Measurements from ENCODE around the gene WWTR1.

The WWTR1 gene

DNA sequence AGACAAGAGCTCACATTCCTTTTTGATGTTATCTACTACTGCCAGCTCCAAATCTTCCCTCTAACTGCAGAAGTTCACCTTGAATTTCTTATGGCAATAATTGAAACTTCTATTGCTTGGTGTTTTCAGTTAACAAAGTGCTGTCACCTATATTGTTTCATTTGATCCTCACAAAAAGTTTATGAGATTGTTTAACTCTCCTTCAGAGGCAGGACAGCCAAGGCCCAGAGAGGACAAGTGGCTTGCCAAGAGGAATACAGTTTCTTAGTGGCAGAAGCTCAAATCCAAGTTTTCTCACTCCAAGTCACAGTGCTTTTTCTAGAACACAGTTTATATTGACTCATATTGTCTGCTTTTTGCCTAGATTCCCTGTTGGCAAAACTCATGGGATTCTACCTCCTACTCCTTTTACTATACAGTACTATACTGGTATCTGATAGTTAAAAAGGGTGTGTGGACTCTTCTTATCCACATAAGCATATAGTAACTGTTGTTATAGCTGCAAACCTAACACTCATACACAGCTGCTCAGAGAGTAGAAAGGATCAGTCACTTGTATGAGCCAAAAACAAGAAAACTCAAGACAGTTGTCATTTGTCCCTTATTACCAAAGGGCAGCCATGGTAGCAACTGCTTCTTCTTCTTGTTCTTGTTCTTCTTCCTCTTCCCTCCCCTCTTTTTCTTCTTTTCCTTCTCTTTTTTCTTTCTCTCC is 167.4 kb downstream of the WWTR1 start:
- no peak for DNase-seq

DNA sequence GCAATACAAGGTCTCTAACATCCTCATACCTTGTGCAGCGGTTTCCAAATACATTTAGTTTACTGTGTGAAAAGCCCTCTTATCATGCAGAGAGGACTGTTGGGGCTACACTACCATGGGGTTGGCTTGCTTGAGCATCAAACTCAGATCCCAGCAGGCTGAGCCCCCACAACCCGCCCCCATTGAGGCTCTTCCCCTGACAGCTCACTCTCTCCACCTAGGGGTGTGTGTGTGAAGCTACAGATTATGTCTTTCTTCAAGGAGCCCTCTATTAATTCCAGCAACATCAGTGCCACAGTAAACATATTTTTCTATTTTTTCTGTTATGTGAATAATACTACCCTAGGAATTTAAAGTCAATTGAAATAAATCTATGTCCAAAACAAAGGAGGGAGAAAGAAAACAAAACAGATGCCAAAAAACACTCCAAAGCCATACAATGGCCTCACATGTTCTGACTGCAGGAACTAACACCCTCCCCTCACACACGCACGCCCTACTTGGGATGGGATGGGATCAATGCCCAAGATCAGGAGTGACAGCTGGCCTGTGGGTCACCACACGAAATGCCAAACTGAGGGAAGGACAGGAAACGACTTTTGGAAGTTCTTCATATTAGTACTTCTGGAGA is 168.7 kb downstream of the WWTR1 start:
- no peak for DNase-seq

DNA sequence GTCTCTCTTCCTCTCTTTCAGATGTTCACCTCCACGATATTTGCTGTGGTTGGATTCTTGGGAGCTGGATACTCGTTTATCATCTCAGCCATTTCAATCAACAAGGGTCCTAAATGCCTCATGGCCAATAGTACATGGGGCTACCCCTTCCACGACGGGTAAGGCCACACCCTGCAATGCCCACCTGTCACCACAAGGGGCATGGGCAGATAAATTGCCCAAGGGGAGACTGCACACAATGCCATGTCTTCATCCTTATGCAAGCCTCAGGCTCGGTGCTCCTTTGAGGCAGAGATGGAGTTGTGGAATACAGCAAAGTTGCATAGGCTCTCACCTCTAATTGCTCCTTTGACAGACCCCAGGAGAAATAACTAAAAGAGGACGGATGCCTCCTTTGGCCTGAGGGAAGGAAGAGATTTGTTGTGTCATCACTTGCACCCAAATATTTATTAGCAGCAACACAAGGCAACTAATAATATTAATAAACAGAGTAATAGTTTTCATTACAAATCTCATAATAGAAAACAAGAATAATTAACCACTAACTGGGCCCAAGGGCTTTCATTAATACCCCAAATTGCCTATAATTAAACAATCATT is 170.1 kb downstream of the WWTR1 start:
- peak; percentile 49 to 59 for DNase-seq

DNA sequence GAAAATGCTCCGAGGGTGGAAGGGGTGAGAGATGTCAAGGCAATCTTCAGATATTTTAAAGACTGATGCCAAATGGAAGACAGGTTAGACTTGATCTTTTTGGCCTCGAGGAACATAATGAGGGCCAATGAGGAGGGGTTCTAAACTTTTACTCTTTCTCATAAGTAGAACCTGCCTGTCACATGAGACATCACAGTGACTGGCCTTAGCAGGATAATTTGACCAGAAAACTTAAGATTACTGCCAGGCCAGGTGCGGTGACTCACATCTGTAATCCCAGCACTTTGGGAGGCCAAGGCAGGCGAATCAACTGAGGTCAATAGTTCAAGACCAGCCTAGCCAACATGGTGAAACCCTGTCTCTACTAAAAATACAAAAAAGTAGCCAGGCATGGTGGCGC is 171.1 kb downstream of the WWTR1 start:
- DNase-seq: no peak

DNA sequence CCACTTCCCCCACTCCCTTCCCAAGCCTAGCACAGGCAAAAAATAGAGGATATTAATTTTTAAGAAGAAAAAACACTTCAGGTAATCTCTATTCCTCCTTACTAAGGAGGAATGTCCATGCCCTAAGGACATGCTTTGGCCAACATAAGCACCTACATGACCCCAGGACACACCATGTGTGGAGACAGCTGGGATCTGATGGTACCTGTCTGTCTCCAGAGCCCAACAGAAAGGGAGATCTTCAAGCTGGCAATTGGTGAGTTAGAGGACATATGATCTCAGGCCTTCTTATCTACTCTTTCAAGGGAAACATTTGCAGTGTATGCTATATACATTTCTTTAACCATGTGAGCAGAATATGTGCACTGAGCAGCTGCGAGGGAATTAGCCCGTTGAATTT is 176.3 kb downstream of the WWTR1 start:
- no peak for DNase-seq

DNA sequence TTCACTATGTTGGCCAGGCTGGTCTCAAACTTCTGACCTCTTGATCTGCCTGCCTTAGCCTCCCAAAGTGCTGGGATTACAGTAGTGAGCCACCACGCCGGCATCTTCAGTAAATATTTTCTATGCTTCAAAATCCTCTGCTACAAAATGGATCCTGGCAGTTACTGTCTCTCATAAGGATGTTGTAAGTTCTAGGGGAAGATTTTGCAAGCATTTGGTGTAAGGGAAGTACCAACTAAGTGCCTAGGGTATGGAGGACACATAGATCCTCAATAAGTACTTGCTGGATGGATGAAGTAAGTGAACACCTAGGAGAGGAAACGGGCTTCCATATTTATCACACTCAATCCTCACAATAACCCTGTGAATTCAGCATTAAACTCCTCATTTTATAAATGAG is 176.8 kb downstream of the WWTR1 start:
- DNase-seq: no peak

DNA sequence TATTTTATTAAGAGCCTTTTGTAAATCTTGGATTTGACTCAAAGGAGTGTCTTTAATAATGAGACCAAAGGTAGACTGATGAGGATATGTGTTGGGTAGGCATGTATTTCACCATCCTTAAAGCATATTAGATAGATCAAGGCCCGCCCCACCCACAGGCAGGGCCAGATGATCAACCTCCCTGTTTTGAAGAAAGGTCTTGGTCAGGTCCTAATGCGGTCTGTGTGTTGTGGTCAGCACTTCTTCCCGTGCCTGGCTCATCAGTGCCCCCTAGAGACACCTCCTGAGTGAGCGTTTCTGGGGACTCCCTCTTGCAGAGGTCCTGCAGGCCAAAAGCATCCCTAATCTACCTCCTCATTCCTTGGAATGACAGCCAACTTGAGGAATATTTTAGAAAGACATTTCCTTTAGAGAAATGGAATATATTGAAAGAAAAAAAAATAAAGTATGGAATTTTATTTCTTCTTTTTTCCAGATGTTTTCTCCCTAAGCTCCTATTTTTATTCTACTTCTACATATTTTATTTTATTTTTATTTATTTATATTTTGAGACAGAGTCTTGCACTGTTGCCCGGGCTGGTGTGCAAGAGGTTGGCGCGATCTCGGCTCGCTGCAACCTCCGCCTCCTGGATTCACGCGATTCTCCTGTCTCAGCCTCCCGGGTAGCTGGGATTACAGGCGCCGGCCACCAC is 177.4 kb downstream of the WWTR1 start:
- peak; percentile 50 to 60 for DNase-seq

DNA sequence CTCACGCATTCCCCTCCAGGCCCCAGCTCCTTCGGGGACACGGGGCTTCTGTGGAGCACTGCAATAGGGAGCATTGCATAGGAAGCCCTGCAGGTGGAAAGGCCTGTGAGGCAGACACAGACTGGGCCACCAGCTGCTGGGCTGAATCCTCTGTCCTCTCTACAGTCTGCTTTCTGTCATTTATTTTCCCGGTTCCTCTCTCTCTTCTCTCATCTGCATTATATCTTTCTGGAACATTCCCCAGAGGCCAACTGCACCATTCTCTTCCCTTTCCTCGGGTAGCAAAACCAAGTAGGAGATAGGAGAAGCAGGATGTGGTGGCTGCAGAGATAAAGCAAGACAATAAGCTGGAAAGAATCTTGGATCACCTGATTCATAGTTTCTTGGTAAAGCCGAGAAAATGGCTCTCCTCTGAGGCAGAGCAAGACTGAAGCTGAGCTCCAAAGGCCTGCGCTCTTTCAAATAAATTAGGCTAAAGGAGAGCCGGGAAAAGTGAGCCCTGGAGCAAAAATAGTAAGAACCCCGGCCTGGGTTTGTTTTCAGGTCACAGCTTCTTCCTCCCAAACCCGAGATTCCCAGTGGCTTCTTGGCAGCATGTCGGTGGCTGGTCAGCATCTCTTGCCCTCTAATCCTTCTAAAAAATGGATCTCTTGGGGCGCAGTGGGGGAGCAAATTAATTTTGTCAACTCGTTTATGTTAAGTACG is 178.1 kb downstream of the WWTR1 start:
- no peak for DNase-seq

DNA sequence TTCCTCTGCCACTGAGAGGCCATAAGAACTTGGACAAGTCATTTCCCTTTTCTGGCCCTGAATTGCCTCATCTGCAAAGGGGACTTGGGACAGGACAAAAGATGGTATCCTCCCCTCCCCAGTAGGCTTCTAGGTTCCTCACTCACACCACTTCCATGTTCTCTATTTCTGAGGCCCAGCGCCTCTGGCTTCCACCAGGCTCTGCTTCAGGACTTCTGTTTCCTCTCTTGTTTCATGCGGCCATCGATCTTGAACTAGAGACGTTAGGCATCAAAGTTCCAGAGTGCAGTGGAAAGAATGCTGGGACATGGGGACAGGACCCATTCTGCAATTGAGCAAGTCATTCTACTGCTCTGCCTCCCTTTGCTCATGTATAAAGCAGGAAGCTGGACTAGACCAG is 181.6 kb downstream of the WWTR1 start:
- no peak for DNase-seq

DNA sequence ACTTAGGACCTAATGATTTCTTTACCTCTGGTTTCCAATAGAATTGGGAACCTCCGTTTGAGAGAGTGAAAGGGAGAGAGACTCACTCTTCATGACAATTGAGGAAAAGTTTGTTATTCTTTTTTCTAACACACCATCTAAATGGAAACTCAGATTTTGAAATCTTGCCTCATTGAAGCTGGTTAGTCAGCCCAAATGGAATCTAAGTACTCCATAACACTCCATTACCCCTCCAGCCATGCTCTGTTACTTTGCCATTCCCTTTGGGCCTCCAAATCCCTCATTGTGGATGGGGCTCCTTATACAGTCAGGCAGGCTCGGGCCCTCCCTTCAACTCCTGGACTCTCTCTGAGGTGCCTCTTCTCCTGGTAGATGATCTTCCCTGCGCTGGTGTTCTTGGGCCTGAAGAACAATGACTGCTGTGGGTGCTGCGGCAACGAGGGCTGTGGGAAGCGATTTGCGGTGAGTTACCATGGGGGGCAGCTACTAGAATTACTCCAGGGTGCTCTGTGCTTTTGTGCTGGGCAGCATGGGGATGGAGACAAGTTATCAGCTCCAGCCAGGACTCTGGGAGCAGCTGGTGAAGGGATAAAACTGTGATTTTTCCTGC is 182.3 kb downstream of the WWTR1 start:
- no peak for DNase-seq

DNA sequence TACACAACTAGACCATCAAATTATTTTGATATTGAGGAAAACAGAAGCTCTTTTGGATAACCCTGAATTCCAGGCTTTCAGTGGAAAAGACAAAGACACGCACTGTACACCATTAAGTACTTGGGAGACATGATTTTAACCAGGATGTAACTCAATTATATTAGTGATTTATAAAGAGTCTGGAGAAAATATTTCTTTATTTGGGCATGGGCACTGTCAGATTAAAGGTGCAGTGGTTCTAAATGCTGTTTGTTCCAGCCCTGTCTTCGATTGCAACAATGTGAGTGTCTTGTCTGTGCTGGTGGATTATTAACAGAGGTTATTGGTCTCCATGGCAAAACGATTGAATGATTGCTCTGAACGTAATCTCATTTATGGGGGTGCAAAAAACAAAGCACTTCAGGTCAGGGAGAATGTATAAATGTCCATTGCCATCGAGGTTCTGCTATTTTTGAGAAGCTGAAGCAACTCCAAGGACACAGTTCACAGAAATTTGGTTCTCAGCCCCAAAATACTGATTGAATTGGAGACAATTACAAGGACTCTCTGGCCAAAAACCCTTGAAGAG is 183.5 kb downstream of the WWTR1 start, which contains the start of gene TM4SF4:
Gene TM4SF4, plus strand, starts transcription at position 448 of the 568 bp plus-strand sequence. CDS start 181 bp downstream, outside the sequence.
- DNase-seq: no peak

DNA sequence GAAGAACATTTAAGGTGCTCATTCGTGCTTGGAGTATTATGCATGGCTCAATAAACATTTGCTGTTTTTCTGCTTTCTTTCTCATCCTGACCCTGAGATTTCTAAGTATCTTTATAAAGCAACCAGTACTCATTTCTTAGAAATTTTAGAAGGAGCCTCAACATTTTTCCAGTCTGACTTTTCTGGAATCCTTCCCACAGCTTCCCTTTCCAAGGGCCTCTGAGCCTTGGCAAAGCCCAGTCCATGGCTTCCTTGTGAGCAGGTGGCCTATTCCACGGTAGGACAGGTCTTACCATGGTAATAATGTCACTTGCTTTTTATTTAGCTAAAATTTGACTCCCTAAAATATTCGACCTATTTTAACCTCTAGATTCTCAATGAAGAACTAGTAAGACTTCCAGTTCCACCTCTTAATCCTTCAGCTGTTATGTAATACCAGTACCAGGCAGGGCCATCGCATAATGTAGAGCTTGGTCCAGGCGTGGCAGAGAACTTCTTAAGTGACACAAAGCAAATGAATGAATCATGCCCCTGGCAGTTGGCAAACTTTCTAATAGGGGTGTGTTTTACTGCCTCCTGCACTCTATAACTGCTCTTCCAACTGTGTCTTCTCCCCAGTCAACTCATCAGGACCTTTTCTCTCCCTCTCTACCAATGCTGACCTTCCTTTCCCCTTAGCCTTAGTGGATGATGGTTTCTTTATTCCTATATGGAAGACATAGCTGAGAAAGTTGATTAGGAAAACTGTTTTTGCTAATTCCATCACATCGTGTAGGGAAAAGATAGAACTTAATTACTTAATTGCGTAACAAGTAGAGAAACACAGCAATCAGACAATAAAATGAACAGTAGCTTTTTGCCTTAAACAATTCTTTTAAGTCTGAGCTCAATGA is 184.2 kb downstream of the WWTR1 start:
- no peak for DNase-seq

DNA sequence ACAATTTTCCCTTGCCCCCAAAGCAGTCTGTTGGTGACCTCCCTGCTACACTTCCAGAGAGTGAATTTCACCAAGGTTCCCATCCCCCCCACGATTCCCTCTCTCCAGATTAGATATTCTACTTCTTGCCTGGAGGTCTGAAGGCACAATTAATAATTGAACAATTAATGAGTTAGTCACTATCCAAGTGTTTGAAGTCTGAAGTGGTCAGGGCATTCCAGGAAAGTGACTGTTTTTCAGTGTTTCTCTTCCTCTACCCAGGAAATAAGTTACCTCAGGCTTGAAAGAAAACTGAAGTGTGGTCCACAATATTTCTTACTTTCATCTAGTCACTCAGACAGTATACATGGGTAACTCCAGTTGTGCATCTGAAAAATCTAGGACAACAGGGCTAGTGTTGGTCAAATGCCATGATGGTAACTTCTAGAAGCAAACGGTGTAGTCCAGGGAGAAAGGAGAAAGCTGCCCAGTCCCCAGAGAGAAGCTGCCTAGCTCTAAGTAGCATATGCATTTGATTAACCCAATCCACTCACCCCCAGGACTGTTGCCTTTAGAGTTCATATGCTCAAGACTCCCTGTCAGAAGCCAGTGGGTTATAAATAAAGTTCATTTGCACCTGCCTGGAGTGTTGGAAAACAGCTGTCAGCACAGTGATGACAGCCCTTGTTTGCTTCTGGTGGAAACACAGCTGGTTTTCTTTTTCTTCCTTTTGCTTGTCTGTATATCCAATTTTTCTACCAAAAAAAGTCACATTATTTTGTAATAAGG is 185.6 kb downstream of the WWTR1 start:
- DNase-seq: no peak

DNA sequence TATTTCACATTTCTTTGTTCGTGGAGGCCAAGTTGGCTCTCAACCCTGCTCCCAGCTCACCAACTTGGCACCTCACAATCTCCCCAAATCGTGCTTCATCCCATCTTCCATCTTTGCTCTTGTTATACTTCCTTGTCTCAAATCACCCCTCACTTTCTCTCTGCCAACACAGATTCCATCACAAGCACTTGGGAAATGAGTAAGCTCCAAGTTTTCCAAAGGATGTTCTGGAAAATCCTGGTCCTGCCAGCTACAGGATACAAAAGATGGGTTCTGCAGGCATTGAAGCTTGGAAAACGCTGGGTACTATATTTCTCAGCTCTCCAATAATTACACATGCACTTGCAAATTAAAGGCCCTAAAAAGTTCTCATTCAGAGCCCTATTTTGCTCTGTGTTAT is 187.4 kb downstream of the WWTR1 start:
- DNase-seq: no peak

DNA sequence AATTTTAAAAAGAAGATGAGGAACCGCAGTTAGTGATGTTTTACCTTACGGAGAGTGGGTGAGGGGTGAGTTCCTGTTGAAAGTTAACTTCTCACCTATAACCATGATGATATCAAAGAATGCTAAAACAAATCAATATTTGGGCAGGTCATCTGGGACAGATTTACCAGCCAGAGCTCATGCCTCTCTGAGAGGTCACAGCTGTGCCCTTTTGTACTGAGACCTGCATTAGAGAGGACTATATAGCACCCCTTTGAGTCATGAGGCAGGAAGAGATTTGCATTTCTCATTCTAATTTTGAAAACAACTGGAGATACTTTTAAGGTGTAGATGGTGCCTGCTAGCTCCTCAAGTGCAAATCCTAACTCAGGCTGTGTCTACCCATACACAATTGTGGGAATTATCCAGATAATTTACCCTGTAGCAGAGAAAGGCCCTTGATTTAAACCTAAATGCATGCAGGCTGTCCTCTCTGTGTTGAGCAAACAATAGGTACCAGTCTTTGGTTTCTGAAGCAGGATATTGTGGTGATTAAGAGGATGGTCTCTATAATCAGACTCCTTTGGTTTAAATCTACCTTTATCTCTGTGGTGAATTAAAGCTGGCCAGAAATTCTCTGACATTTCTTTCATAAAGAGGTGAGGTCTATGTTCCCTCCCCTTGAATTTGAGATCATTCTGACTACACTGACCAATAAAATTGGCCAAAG is 189.2 kb downstream of the WWTR1 start:
- DNase-seq: no peak

All from activated CD4-positive, alpha-beta T cell treated with anti-CD3 and anti-CD28 coated beads, Interleukin-2, amount 50 U/mL, for 48 hours (primary cell).